Hematopoietic multipotent progenitor cell treated with erythropoietin and hydrocortisone succinate and interleukin-3 and kit ligand, for 15 days (in vitro differentiated cells): ENCODE measurements around the gene KDM3B.

ENCODE experiments used
- DNase-seq: peaks from one replicate; pipeline ENCODE4 v3.0.0-alpha.2; 2015; ENCODE audit warnings: low spot score

KDM3B gene

GRCh38 chr5:138450971-138451370, 98.5 kb downstream of the KDM3B start:
- no peak for DNase-seq

- no peak for DNase-seq
Observed at GRCh38 chr5:138452720-138453119, 100.2 kb downstream of the KDM3B start.

GRCh38 chr5:138453590-138453989, 101.1 kb downstream of the KDM3B start:
- DNase-seq, result no peak

- DNase-seq, result no peak
Observed at GRCh38 chr5:138454121-138454520, 101.6 kb downstream of the KDM3B start.

- DNase-seq, result no peak
Observed at GRCh38 chr5:138455232-138455930, 102.9 kb downstream of the KDM3B start.

- no peak for DNase-seq
Observed at GRCh38 chr5:138457531-138458275, 105.2 kb downstream of the KDM3B start.

- DNase-seq, result no peak
Observed at GRCh38 chr5:138458384-138458783, 105.9 kb downstream of the KDM3B start.

- no peak for DNase-seq
Observed at GRCh38 chr5:138458856-138459255, 106.4 kb downstream of the KDM3B start.

GRCh38 chr5:138459311-138459933, 106.9 kb downstream of the KDM3B start:
- no peak for DNase-seq

GRCh38 chr5:138460032-138460693, 107.7 kb downstream of the KDM3B start:
- DNase-seq, result no peak

- no peak for DNase-seq
Observed at GRCh38 chr5:138461343-138462125, 109.0 kb downstream of the KDM3B start.

- no peak for DNase-seq
Observed at GRCh38 chr5:138463419-138464007, 111.0 kb downstream of the KDM3B start.

- peak; percentile 95 for DNase-seq
Observed at GRCh38 chr5:138464008-138464387, 111.5 kb downstream of the KDM3B start.

GRCh38 chr5:138464388-138465260, 112.1 kb downstream of the KDM3B start:
- peak; percentile 99 for DNase-seq

GRCh38 chr5:138465261-138466124, 113.0 kb downstream of the KDM3B start, which contains the start of gene EGR1:
TSS of gene EGR1 (plus strand) at chr5:138465479. CDS start at chr5:138465762, 283 bp downstream.
- peak; percentile 95 for DNase-seq

- no peak for DNase-seq
Observed at GRCh38 chr5:138466125-138466899, 113.8 kb downstream of the KDM3B start.

- DNase-seq, result no peak
Observed at GRCh38 chr5:138466900-138467710, 114.6 kb downstream of the KDM3B start.

- no peak for DNase-seq
Observed at GRCh38 chr5:138467711-138468132, 115.2 kb downstream of the KDM3B start.
